Measurements from ENCODE around the gene GDPD3. TPM values are rescaled to one million over a fixed set of nuclear protein-coding genes. Genes with fewer than 3 reads are reported as not detected.

The GDPD3 gene
- total and polyA plus RNA-seq, 2 of the 13 experiments (the other 11 are each of a cell fraction or from before 2014, with no cell fraction given) = 18.7 to 20.6 TPM

DNA sequence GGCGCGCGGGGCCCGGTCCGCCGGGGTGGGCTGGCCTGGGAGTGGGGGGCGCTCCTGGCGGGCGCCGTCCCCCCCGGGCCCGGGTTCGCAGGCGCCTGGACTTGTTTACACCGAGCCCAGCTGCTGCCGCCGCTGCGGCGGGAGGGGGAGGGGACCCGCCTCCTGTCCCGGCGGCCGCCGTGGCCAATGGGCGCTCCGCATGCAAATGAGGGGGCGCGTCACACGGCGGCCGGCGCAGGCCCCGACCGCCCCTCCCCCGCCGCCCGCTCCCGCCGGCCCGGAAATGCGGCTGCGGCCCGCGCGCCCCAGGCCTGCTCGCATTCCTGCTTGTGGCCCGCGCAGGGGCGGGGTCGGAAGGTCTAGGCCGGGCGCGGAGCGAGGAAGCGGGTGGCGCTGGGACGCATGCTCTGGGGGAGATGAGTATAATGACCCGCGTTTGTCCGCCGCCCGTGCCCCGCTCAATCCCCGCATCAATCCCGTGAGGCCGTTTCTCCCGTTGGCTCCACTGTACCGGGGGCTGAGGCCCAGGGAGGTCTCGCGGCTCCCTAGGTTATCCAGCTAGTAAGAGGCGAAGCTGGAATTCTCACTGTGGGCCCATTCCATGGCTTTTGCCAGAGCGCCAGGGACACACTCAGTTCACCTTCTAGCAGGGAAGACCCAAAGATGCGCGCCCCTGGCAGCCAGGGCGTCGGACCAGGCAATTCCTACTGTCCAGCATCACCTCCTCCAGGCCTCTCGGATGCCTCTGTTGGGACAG is 17.1 kb downstream of the GDPD3 start, which contains the start of gene YPEL3 (continued):
- TF ChIP-seq, protein P1, sequence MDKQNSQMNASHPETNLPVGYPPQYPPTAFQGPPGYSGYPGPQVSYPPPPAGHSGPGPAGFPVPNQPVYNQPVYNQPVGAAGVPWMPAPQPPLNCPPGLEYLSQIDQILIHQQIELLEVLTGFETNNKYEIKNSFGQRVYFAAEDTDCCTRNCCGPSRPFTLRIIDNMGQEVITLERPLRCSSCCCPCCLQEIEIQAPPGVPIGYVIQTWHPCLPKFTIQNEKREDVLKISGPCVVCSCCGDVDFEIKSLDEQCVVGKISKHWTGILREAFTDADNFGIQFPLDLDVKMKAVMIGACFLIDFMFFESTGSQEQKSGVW (CRISPR knock-in tag; IDR thresholded peaks at IDR 0.05; ENCODE audit: borderline replicate concordance) = no peak
- peak; percentile 53; the same call in 1 of the 2 replicates for TF ChIP-seq CHD2 (IDR thresholded peaks at IDR 0.05; ENCODE audit: low read depth, low read length)
- TF ChIP-seq KDM2A (CRISPR knock-in tag; IDR thresholded peaks at IDR 0.05; ENCODE audit: borderline replicate concordance, low read depth) = peak; percentile 89
- TF ChIP-seq ZNF207 (IDR thresholded peaks at IDR 0.05; ENCODE audit: borderline replicate concordance) = no peak
- TF ChIP-seq, protein P2, sequence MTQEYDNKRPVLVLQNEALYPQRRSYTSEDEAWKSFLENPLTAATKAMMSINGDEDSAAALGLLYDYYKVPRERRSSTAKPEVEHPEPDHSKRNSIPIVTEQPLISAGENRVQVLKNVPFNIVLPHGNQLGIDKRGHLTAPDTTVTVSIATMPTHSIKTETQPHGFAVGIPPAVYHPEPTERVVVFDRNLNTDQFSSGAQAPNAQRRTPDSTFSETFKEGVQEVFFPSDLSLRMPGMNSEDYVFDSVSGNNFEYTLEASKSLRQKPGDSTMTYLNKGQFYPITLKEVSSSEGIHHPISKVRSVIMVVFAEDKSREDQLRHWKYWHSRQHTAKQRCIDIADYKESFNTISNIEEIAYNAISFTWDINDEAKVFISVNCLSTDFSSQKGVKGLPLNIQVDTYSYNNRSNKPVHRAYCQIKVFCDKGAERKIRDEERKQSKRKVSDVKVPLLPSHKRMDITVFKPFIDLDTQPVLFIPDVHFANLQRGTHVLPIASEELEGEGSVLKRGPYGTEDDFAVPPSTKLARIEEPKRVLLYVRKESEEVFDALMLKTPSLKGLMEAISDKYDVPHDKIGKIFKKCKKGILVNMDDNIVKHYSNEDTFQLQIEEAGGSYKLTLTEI (CRISPR knock-in tag; conservative IDR thresholded peaks at IDR 0.05) = no peak
- no peak for TF ChIP-seq ZNF557 (CRISPR knock-in tag; IDR thresholded peaks at IDR 0.05)
- TF ChIP-seq SSRP1 (CRISPR knock-in tag; IDR thresholded peaks at IDR 0.05) = no peak
- TF ChIP-seq, protein P3, sequence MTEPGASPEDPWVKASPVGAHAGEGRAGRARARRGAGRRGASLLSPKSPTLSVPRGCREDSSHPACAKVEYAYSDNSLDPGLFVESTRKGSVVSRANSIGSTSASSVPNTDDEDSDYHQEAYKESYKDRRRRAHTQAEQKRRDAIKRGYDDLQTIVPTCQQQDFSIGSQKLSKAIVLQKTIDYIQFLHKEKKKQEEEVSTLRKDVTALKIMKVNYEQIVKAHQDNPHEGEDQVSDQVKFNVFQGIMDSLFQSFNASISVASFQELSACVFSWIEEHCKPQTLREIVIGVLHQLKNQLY (CRISPR knock-in tag; IDR thresholded peaks at IDR 0.05) = no peak
- no peak for TF ChIP-seq NPAS2 (CRISPR knock-in tag; IDR thresholded peaks at IDR 0.05; ENCODE audit: borderline replicate concordance)
- peak; percentile 37; the same call in 1 of the 2 replicates for TF ChIP-seq ZNF331 (CRISPR knock-in tag; IDR thresholded peaks at IDR 0.05)
- TF ChIP-seq, protein P4, sequence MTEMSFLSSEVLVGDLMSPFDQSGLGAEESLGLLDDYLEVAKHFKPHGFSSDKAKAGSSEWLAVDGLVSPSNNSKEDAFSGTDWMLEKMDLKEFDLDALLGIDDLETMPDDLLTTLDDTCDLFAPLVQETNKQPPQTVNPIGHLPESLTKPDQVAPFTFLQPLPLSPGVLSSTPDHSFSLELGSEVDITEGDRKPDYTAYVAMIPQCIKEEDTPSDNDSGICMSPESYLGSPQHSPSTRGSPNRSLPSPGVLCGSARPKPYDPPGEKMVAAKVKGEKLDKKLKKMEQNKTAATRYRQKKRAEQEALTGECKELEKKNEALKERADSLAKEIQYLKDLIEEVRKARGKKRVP (CRISPR knock-in tag; IDR thresholded peaks at IDR 0.05) = no peak
- no peak for TF ChIP-seq ZNF234 (CRISPR knock-in tag; conservative IDR thresholded peaks at IDR 0.05)
- TF ChIP-seq ZNF180 (CRISPR knock-in tag; IDR thresholded peaks at IDR 0.05; ENCODE audit: borderline replicate concordance, low read depth) = no peak
- peak; percentile 93 for TF ChIP-seq SPEN (CRISPR knock-in tag; IDR thresholded peaks at IDR 0.05; ENCODE audit: low read depth)
- TF ChIP-seq XBP1 (CRISPR knock-in tag; IDR thresholded peaks at IDR 0.05) = no peak
- peak; percentile 85 for TF ChIP-seq SAP130 (CRISPR knock-in tag; IDR thresholded peaks at IDR 0.05; ENCODE audit: low read depth)
- TF ChIP-seq, protein P5, sequence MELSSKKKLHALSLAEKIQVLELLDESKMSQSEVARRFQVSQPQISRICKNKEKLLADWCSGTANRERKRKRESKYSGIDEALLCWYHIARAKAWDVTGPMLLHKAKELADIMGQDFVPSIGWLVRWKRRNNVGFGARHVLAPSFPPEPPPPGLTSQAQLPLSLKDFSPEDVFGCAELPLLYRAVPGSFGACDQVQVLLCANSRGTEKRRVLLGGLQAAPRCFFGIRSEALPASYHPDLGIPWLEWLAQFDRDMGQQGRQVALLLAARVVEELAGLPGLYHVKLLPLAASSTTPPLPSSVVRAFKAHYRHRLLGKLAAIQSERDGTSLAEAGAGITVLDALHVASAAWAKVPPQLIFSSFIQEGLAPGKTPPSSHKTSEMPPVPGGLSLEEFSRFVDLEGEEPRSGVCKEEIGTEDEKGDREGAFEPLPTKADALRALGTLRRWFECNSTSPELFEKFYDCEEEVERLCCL (CRISPR knock-in tag; IDR thresholded peaks at IDR 0.05; ENCODE audit: borderline replicate concordance) = no peak
- no peak for TF ChIP-seq TCF12 (IDR thresholded peaks at IDR 0.05)
- TF ChIP-seq TCF12 (CRISPR knock-in tag; IDR thresholded peaks at IDR 0.05) = 0 out of 2 replicates have a peak, but pooled peaks have one; percentile 29
- TF ChIP-seq ZNF101 (CRISPR knock-in tag; IDR thresholded peaks at IDR 0.05; ENCODE audit: borderline replicate concordance, low read depth) = no peak
- TF ChIP-seq ZNF337 (CRISPR knock-in tag; IDR thresholded peaks at IDR 0.05; ENCODE audit: borderline replicate concordance, low read depth) = peak; percentile 68; the same call in 1 of the 2 replicates
- TF ChIP-seq ERF (CRISPR knock-in tag; IDR thresholded peaks at IDR 0.05) = peak; percentile 54; the same call in 1 of the 2 replicates
- TF ChIP-seq ZNF816 (CRISPR knock-in tag; IDR thresholded peaks at IDR 0.05; ENCODE audit: borderline replicate concordance) = no peak
- no peak for TF ChIP-seq ELF4 (CRISPR knock-in tag; IDR thresholded peaks at IDR 0.05; ENCODE audit: borderline replicate concordance)
- peak; percentile 49; the same call in 1 of the 2 replicates for TF ChIP-seq ZNF792 (CRISPR knock-in tag; IDR thresholded peaks at IDR 0.05)
- TF ChIP-seq NKX3-1 (CRISPR knock-in tag; IDR thresholded peaks at IDR 0.05) = no peak

Data from HepG2 (cell line).